Activated B cell treated with CpG ODN at 0.5 μM for 24 hours (primary cell): ENCODE measurements around the gene TRAPPC3L. TPM values are rescaled to one million over a fixed set of nuclear protein-coding genes. Genes with fewer than 3 reads are reported as not detected.
A peak's percentile ranks its signal among the peaks of the same experiment; 100 is the strongest.

Experiments used
- ATAC-seq: fragments of 200-7000 bp; cut with Tn5 transposase; one replicate; pipeline ENCODE4 v1.10.0; 2021; ENCODE audit warnings: low read depth, mild to moderate bottlenecking, moderate library complexity
- CTCF ChIA-PET: fragments of 350-600 bp; sonication (Branson Sonifier 250); formaldehyde crosslinking; loops from one replicate; lab custom pipeline; 2021; ENCODE audit warnings: antibody characterized with exemption; lab: Charles Lee
- POLR2A ChIA-PET: fragments of 350-600 bp; sonication (Branson Sonifier 250); formaldehyde crosslinking; loops from one replicate; lab custom pipeline; 2021; ENCODE audit warnings: antibody characterized with exemption; lab: Charles Lee
- DNase-seq: peaks from one replicate; pipeline ENCODE4 v3.0.0; 2022
- H3K27ac Mint-ChIP-seq: one replicate; pipeline ENCODE4 v1.8.0; 2020; ENCODE audit warnings: mixed read lengths
- H3K27me3 Mint-ChIP-seq: one replicate; pipeline ENCODE4 v1.8.0; 2021; ENCODE audit warnings: mixed read lengths
- H3K36me3 Mint-ChIP-seq: one replicate; pipeline ENCODE4 v1.8.0; 2021; ENCODE audit warnings: low read depth, mixed read lengths
- H3K4me1 Mint-ChIP-seq: one replicate; pipeline ENCODE4 v1.8.0; 2021; ENCODE audit warnings: mixed read lengths
- H3K4me3 Mint-ChIP-seq: one replicate; pipeline ENCODE4 v1.8.0; 2020; ENCODE audit warnings: mild to moderate bottlenecking, mixed read lengths
- H3K9me3 Mint-ChIP-seq: one replicate; pipeline ENCODE4 v1.8.0; 2020; ENCODE audit warnings: mixed read lengths
- CTCF ChIP-seq: fragments of 200-600 bp; IDR thresholded peaks from one replicate; pipeline ENCODE4 v1.8.0; 2022; ENCODE audit warnings: antibody characterized with exemption, mild to moderate bottlenecking
- intact Hi-C: fragments of 100-400 bp; cut with micrococcal nuclease; formaldehyde crosslinking; loops from one replicate; pipeline ENCODE4 v1.15.1; 2024
- total RNA-seq: library from RNA; stranded (reverse); gene quantifications from 2 replicates; pipeline ENCODE4 v1.2.3, GENCODE V29; 2022

TRAPPC3L gene
- total RNA-seq, 1 donor from 2014 or later: not detected

DNA sequence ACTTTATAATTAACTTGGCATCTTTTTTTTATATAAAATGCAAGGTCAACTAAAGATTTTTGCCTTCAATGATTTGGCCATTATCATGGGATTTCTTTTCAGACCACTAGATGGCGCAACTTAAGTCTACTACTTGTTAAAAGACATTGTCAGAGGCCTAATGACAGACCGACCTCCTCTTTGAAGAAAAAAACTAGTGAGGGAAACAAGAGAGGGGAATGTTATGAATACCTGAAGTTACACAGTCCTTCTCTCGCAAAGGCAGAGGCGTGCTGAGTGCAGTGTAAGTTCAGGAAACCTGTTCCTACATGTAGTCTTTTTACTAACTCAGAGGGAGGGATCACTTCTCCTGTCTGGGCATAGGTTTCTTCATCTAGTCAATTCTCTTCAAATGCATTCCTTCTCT, 9.3 kb downstream of the TRAPPC3L start:
- peak; percentile 80 for TF ChIP-seq CTCF
- no peak overlapping the region for H3K27ac Mint-ChIP-seq
- H3K9me3 Mint-ChIP-seq: no peaks in the 10 kb centered on the region
- CTCF ChIA-PET: interaction anchor here (1.5 to 4.5 kb wide), 5 partner anchors 9 to 319 kb away, joined by 4 to 88 read pairs (median 15); partner anchors contain the start of gene TRAPPC3L
- intact Hi-C loops: loop anchor here (1.0 to 5.0 kb wide), 6 partner anchors 25 to 431 kb away; no protein-coding TSS in a partner anchor
- no peaks in the 10 kb centered on the region for H3K36me3 Mint-ChIP-seq
- H3K4me3 Mint-ChIP-seq: no peak overlapping the region
- DNase-seq (no peak), ATAC-seq (peak; percentile 53)
- H3K4me1 Mint-ChIP-seq: peaks cover 2% of the 10 kb centered on the region
- peaks cover 8% of the 10 kb centered on the region for H3K27me3 Mint-ChIP-seq
- POLR2A ChIA-PET: no interaction called here

GRCh38 chr6:116535109-116535508, 10.4 kb downstream of the TRAPPC3L start:
- CTCF ChIA-PET: interaction anchor here (0.7 to 4.5 kb wide), 19 partner anchors 10 to 318 kb away, joined by 3 to 88 read pairs (median 6); partner anchors contain the start of gene TRAPPC3L
- H3K4me3 Mint-ChIP-seq: no peak overlapping the region

DNA sequence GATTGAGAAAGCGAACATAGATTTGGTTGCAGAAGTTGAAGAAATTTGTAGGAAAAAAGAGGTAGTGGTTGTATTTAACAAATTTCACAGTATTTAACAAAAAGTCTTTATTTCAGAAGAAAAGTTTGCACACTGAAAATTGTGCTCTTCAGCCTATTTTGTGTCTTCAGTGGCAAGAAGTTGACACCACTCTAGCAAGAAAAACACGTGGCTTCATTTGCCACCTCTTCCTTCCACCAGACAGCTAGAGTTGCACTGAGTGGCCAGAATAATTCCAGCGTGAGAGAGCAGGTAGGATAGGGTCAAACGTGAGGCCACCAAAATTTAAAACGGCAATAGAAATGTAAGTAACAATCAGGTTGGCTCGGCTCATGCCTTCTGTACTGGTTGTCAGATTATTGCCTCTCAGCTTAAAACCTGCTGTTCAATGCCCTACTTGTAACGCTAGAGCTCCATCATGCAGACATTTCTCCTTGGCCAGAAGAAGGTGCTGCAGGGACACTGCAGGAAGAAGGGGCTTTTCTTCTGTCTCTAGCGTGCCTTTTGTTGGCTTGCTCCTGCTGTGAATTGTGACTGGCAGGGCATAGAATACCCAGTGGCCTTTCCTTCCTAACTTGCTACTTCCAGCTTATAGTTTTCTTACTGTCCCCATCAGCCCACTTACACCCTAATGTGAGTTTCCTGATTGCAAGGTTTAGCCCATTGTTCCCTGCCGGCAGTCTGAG, 12.1 kb downstream of the TRAPPC3L start:
- ChIA-PET POLR2A (interaction anchor here (0.6 to 1.4 kb wide), 3 partner anchors 163 to 254 kb away, joined by 3 to 5 read pairs (median 3); partner anchors contain the start of genes DSE and TSPYL1), CTCF (interaction anchor here (0.7 to 4.5 kb wide), 23 partner anchors 8 to 317 kb away, joined by 3 to 88 read pairs (median 5); no protein-coding TSS in a partner anchor)
- peaks cover 4% of the 10 kb centered on the region for H3K27me3 Mint-ChIP-seq
- TF ChIP-seq CTCF: no peak
- no peak for ATAC-seq
- no peaks in the 10 kb centered on the region for H3K36me3 Mint-ChIP-seq
- intact Hi-C loops: no loop called here
- H3K9me3 Mint-ChIP-seq: no peaks in the 10 kb centered on the region
- no peak overlapping the region for H3K27ac Mint-ChIP-seq
- DNase-seq: no peak
- peaks cover 8% of the 10 kb centered on the region for H3K4me1 Mint-ChIP-seq
- no peak overlapping the region for H3K4me3 Mint-ChIP-seq

More at GRCh38 chr6:116535109-116535508, 10.4 kb downstream of the TRAPPC3L start:
- intact Hi-C loops: loop anchor here (5.0 kb wide), 1 partner anchor 432 kb away; no protein-coding TSS in a partner anchor
- ATAC-seq (no peak), DNase-seq (no peak)
- peaks cover 5% of the 10 kb centered on the region for H3K27me3 Mint-ChIP-seq
- no peaks in the 10 kb centered on the region for H3K36me3 Mint-ChIP-seq
- POLR2A ChIA-PET: interaction anchor here (1.4 kb wide), 1 partner anchor 36 kb away, joined by 3 read pairs; the partner anchor contains the start of gene RWDD1
- no peaks in the 10 kb centered on the region for H3K9me3 Mint-ChIP-seq
- peaks cover 8% of the 10 kb centered on the region for H3K4me1 Mint-ChIP-seq
- no peak overlapping the region for H3K27ac Mint-ChIP-seq
- TF ChIP-seq CTCF: no peak

GRCh38 chr6:116531675-116532570, 13.6 kb downstream of the TRAPPC3L start:
- POLR2A ChIA-PET: no interaction called here
- H3K27me3 Mint-ChIP-seq: peaks cover 4% of the 10 kb centered on the region
- no peak overlapping the region for H3K27ac Mint-ChIP-seq

More at GRCh38 chr6:116531675-116532570, 13.6 kb downstream of the TRAPPC3L start:
- peak; percentile 95 for ATAC-seq
- no peak for DNase-seq
- TF ChIP-seq CTCF: peak; percentile 86
- CTCF ChIA-PET: interaction anchor here (1.2 to 4.5 kb wide), 9 partner anchors 9 to 315 kb away, joined by 3 to 88 read pairs (median 16); no protein-coding TSS in a partner anchor
- H3K4me1 Mint-ChIP-seq: peaks cover 8% of the 10 kb centered on the region
- H3K4me3 Mint-ChIP-seq: no peak overlapping the region
- intact Hi-C loops: loop anchor here (1.0 kb wide), 6 partner anchors 88 to 314 kb away; no protein-coding TSS in a partner anchor
- H3K36me3 Mint-ChIP-seq: no peaks in the 10 kb centered on the region
- H3K9me3 Mint-ChIP-seq: no peaks in the 10 kb centered on the region
